Uterus (tissue), 4 donors: ENCODE data around the gene SECTM1. TPM values are rescaled to one million over a fixed set of nuclear protein-coding genes. Genes with fewer than 3 reads are reported as not detected.

Experiments
- DNase-seq, 2 donors: peaks; one replicate each; pipeline ENCODE4 v3.0.0-alpha.2; 2019 to 2020
- H3K27ac ChIP-seq, 2 donors: fragments of 200-600 bp; sonication (generic); 1 replicate in 1 of 2; 2 replicates in 1 of 2; pipeline ENCODE4 v1.5.1; 2016 to 2018
- H3K27me3 ChIP-seq, 2 donors: fragments of 200-600 bp; sonication (generic); one replicate each; pipeline ENCODE4 v1.5.1; 2018 to 2019; ENCODE audit warnings: control low read depth in 1 of 2
- H3K36me3 ChIP-seq, 2 donors: fragments of 200-600 bp; sonication (generic); one replicate each; pipeline ENCODE4 v1.5.1; 2019; ENCODE audit warnings: control low read depth in 1 of 2
- H3K4me1 ChIP-seq, 2 donors: fragments of 200-600 bp; sonication (generic); one replicate each; pipeline ENCODE4 v1.5.1; 2018 to 2019; ENCODE audit warnings: control low read depth in 1 of 2
- H3K4me3 ChIP-seq, 2 donors: fragments of 200-600 bp; sonication (generic); 1 replicate in 1 of 2; 2 replicates in 1 of 2; pipeline ENCODE4 v1.5.1; 2018 to 2019; ENCODE audit warnings: mild to moderate bottlenecking in 1 of 2
- H3K9me3 ChIP-seq, 2 donors: fragments of 200-600 bp; sonication (generic); one replicate each; pipeline ENCODE4 v1.5.1; 2019; ENCODE audit warnings: control low read depth in 1 of 2
- POLR2A ChIP-seq, 2 donors: fragments of 450-650 bp; IDR thresholded peaks; one replicate each; pipeline ENCODE4 v1.6.1; 2016; ENCODE audit warnings: antibody characterized with exemption in 2 of 2, mild to moderate bottlenecking in 1 of 2, moderate library complexity in 1 of 2
- intact Hi-C: fragments of 100-400 bp; cut with DNase I; formaldehyde crosslinking; loops from one replicate; pipeline ENCODE4 v1.15.1; 2023; ENCODE audit warnings: low total_unique reads
- total RNA-seq, 4 donors: library from RNA; depleted of rRNA in 3 of 4; stranded (reverse); fragments of >200 nt in 3 of 4; gene quantifications; one replicate each; pipeline versions ENCODE4 v1.1.0 to v1.2.4, GENCODE V29; 2014 to 2023
- TF ChIP-seq, protein P1 (sequence below), 4 experiments: fragments of 200-600 bp in 2 of 4; fragments of 450-650 bp in 2 of 4; sonication (generic) in 2 of 4; IDR thresholded peaks; one replicate each; pipeline ENCODE4 v1.5.1; 2016 to 2019; ENCODE audit warnings: antibody characterized with exemption in 4 of 4, mild to moderate bottlenecking in 2 of 4, moderate library complexity in 1 of 4
- donor health status: DM: yes; HTN: yes; CAD: no.

The SECTM1 gene
- total RNA-seq, 4 donors from 2014 or later, result 3.5 to 29.4 (median 9.0) TPM

- peak overlapping the region; percentile 98 to 100 for H3K27ac ChIP-seq
These were observed 39.3 kb downstream of the SECTM1 start for GRCh38 chr17:82294064-82294773.

DNA sequence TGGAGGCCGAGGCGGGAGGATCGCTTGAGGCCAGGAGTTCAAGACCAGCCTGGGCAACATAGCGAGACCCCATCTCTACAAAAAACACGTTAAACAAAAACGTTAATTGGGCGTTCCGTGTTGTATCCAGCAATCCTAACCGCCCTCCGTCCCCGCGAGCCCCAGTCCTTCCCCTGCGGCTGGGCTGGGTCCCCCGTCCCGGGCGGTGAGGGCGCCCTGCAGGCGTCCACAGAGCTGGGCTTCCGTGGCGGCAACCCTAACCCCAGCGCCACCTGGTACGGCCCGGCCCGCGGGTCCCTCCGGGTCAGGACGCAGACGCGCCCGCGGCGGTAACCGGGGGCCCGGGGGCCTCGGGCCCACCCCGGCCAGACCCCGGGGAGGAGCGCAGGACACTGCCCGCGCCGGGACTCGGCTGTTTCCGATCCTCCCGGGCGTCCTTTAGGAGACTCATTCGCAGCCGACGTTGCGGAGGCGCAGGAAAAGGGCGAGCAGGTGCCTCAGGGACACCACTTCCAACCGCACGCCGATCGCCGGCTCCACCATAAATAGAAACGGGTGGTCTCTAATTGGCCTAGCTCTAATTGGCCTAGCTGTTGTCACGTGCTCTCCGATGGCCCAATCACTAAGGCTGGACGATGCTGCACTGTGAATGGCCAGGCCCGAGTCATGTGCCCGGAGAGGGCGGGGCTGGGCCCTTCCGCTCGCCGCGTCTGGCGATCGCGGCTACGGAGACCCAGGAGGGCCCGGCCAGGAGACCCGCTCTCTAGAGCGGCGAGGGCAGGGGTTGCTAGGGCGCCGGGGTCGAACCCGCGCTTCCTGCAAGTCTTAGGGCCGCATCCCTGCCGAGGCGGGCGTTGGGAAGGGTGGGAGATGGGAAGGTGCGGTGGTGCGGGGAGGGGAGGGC lies 41.1 kb downstream of the SECTM1 start:
- peak overlapping the region; percentile 64 to 80 for H3K4me3 ChIP-seq
- H3K27ac ChIP-seq, result peak overlapping the region; percentile 98 to 100
- peak; percentile 96 to 97 for DNase-seq
- TF ChIP-seq, protein P1, sequence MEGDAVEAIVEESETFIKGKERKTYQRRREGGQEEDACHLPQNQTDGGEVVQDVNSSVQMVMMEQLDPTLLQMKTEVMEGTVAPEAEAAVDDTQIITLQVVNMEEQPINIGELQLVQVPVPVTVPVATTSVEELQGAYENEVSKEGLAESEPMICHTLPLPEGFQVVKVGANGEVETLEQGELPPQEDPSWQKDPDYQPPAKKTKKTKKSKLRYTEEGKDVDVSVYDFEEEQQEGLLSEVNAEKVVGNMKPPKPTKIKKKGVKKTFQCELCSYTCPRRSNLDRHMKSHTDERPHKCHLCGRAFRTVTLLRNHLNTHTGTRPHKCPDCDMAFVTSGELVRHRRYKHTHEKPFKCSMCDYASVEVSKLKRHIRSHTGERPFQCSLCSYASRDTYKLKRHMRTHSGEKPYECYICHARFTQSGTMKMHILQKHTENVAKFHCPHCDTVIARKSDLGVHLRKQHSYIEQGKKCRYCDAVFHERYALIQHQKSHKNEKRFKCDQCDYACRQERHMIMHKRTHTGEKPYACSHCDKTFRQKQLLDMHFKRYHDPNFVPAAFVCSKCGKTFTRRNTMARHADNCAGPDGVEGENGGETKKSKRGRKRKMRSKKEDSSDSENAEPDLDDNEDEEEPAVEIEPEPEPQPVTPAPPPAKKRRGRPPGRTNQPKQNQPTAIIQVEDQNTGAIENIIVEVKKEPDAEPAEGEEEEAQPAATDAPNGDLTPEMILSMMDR (IDR thresholded peaks at IDR 0.05), result peak in 1 of 4 experiments; percentile 29
- TF ChIP-seq POLR2A (IDR thresholded peaks at IDR 0.05), result peak; percentile 96 to 98
- intact Hi-C loops, result no loop called here
- no peaks in the 10 kb centered on the region for H3K36me3 ChIP-seq
- no peaks in the 10 kb centered on the region for H3K27me3 ChIP-seq
- H3K4me1 ChIP-seq, result peaks cover 0 to 7% of the 10 kb centered on the region in 2 donors
- H3K9me3 ChIP-seq, result no peaks in the 10 kb centered on the region

More at GRCh38 chr17:82294064-82294773, 39.3 kb downstream of the SECTM1 start:
- H3K36me3 ChIP-seq, result no peaks in the 10 kb centered on the region
- intact Hi-C loops, result no loop called here
- no peaks in the 10 kb centered on the region for H3K27me3 ChIP-seq
- DNase-seq, result no peak
- H3K4me3 ChIP-seq, result peak overlapping the region in 1 of 2 donors; percentile 42
- TF ChIP-seq, protein P1 (IDR thresholded peaks at IDR 0.05), result no peak
- TF ChIP-seq POLR2A (IDR thresholded peaks at IDR 0.05), result no peak
- H3K9me3 ChIP-seq, result no peaks in the 10 kb centered on the region
- peaks cover 0 to 19% of the 10 kb centered on the region in 2 donors for H3K4me1 ChIP-seq

- no peak for TF ChIP-seq POLR2A (IDR thresholded peaks at IDR 0.05)
- TF ChIP-seq, protein P1 (IDR thresholded peaks at IDR 0.05), result no peak
- Histone ChIP-seq H3K27me3 (no peaks in the 10 kb centered on the region), H3K27ac (peak overlapping the region; percentile 98 to 100), H3K9me3 (no peaks in the 10 kb centered on the region), H3K36me3 (no peaks in the 10 kb centered on the region), H3K4me1 (peaks cover 0 to 5% of the 10 kb centered on the region in 2 donors), H3K4me3 (peak overlapping the region; percentile 64 to 80)
- intact Hi-C loops, result no loop called here
- DNase-seq, result no peak
These were observed 41.9 kb downstream of the SECTM1 start for GRCh38 chr17:82291582-82292250.

- no peaks in the 10 kb centered on the region for H3K36me3 ChIP-seq
- peak overlapping the region; percentile 60 to 76 for H3K27ac ChIP-seq
- no peaks in the 10 kb centered on the region for H3K27me3 ChIP-seq
- peak; percentile 74 to 79 for DNase-seq
- no peak overlapping the region for H3K4me3 ChIP-seq
- TF ChIP-seq, protein P1 (IDR thresholded peaks at IDR 0.05), result no peak
- intact Hi-C loops, result no loop called here
- no peaks in the 10 kb centered on the region for H3K4me1 ChIP-seq
- H3K9me3 ChIP-seq, result no peaks in the 10 kb centered on the region
These were observed 45.4 kb downstream of the SECTM1 start for GRCh38 chr17:82287868-82288801.
